ENCODE results near the gene MSS51.

- no peak for TF ChIP-seq CTCF (IDR thresholded peaks at IDR 0.05)
- TF ChIP-seq POLR2A (IDR thresholded peaks at IDR 0.05): no peak
Observed at GRCh38 chr10:73446926-73447325, 13.6 kb upstream of the MSS51 start.

Data from esophagus squamous epithelium (tissue), 4 donors.